Neuronal stem cell (in vitro differentiated cells): Measurements from ENCODE around the gene SIGLEC6.

Experiments used
- DNase-seq: peaks from one replicate; pipeline ENCODE4 v3.0.0-alpha.2; 2013; ENCODE audit warnings: low spot score
- H2AFZ ChIP-seq: one replicate; pipeline ENCODE4 v1.6.1; 2013; ENCODE audit warnings: mild to moderate bottlenecking, low read length, inconsistent platforms
- H2AK5ac ChIP-seq: 2 replicates; pipeline ENCODE4 v1.6.1; 2013; ENCODE audit warnings: low read depth, mild to moderate bottlenecking, inconsistent platforms, low read length, moderate library complexity, mixed read lengths
- H2BK120ac ChIP-seq: 2 replicates; pipeline ENCODE4 v1.6.1; 2013; ENCODE audit warnings: low read depth, mild to moderate bottlenecking, inconsistent platforms, low read length, moderate library complexity, mixed read lengths
- H2BK12ac ChIP-seq: one replicate; pipeline ENCODE4 v1.6.1; 2013; ENCODE audit warnings: low read length, inconsistent platforms
- H2BK15ac ChIP-seq: 2 replicates; pipeline ENCODE4 v1.6.1; 2013; ENCODE audit warnings: mild to moderate bottlenecking, low read length, inconsistent platforms, mixed read lengths
- H2BK5ac ChIP-seq: one replicate; pipeline ENCODE4 v1.6.1; 2013; ENCODE audit warnings: inconsistent platforms, mild to moderate bottlenecking, low read length, moderate library complexity
- H3K14ac ChIP-seq: one replicate; pipeline ENCODE4 v1.6.1; 2013; ENCODE audit warnings: low read length, inconsistent platforms
- H3K18ac ChIP-seq: 2 replicates; pipeline ENCODE4 v1.6.1; 2013; ENCODE audit warnings: low read length, inconsistent platforms
- H3K23ac ChIP-seq: 2 replicates; pipeline ENCODE4 v1.6.1; 2013; ENCODE audit warnings: low read depth, mild to moderate bottlenecking, mixed read lengths, low read length, inconsistent platforms; ENCODE audit not compliant: poor library complexity
- H3K27ac ChIP-seq: replicated peaks from 3 replicates; pipeline ENCODE4 v1.5.1; 2013; ENCODE audit warnings: low read length, inconsistent platforms
- H3K27me3 ChIP-seq, 3 experiments: 2 replicates each; pipeline ENCODE4 v1.6.1; 2013; ENCODE audit warnings: low read length in 3 of 3, mild to moderate bottlenecking in 2 of 3, inconsistent platforms in 1 of 3, low read depth in 1 of 3, mixed read lengths in 1 of 3, moderate library complexity in 1 of 3; ENCODE audit not compliant: control insufficient read depth in 3 of 3, insufficient read depth in 3 of 3
- H3K36me3 ChIP-seq, 2 donors: replicated peaks in 1 of 2; 2 replicates each; pipeline ENCODE4 v1.6.1; 2013; ENCODE audit warnings: low read length in 2 of 2; ENCODE audit not compliant: control insufficient read depth in 2 of 2, insufficient read depth in 2 of 2
- H3K4ac ChIP-seq: 2 replicates; pipeline ENCODE4 v1.6.1; 2013; ENCODE audit warnings: inconsistent platforms, mild to moderate bottlenecking, low read length, moderate library complexity
- H3K4me1 ChIP-seq, 2 donors: 1 replicate in 1 of 2; 2 replicates in 1 of 2; pipeline ENCODE4 v1.6.1; 2013; ENCODE audit warnings: low read length in 2 of 2, low read depth in 1 of 2; ENCODE audit not compliant: control insufficient read depth in 2 of 2, insufficient read depth in 1 of 2
- H3K4me2 ChIP-seq: one replicate; pipeline ENCODE4 v1.6.1; 2013; ENCODE audit warnings: mild to moderate bottlenecking, low read length, inconsistent platforms; ENCODE audit not compliant: insufficient read depth, poor library complexity, severe bottlenecking
- H3K4me3 ChIP-seq, 2 donors: 2 replicates each; pipeline ENCODE4 v1.5.1; 2013; ENCODE audit warnings: low read length in 2 of 2, mild to moderate bottlenecking in 2 of 2, inconsistent platforms in 1 of 2, moderate library complexity in 1 of 2
- H3K79me1 ChIP-seq: one replicate; pipeline ENCODE4 v1.6.1; 2013; ENCODE audit warnings: low read depth, mild to moderate bottlenecking, inconsistent platforms, low read length, moderate library complexity
- H3K9ac ChIP-seq: one replicate; pipeline ENCODE4 v1.6.1; 2013; ENCODE audit warnings: mild to moderate bottlenecking, low read depth, low read length, inconsistent platforms; ENCODE audit not compliant: poor library complexity
- H3K9me3 ChIP-seq, 2 donors: replicated peaks in 1 of 2; 2 replicates each; pipeline versions ENCODE3 to v1.6.1; 2013; ENCODE audit warnings: low read length in 2 of 2, mild to moderate bottlenecking in 2 of 2, inconsistent platforms in 1 of 2, low read depth in 1 of 2, mixed read lengths in 1 of 2, moderate library complexity in 1 of 2; ENCODE audit not compliant: control insufficient read depth in 2 of 2, insufficient read depth in 1 of 2
- H4K8ac ChIP-seq: one replicate; pipeline ENCODE4 v1.6.1; 2013; ENCODE audit warnings: low read depth, mild to moderate bottlenecking, inconsistent platforms, low read length, moderate library complexity
- H4K91ac ChIP-seq: one replicate; pipeline ENCODE4 v1.6.1; 2013; ENCODE audit warnings: low read length, low read depth, mild to moderate bottlenecking, inconsistent platforms; ENCODE audit not compliant: poor library complexity
- WGBS, 2 donors: extraction: QIAGEN DNeasy Blood & Tissue Kit; methylation state at CpG; one replicate each; pipeline ENCODE4 v1.1.7; 2013; ENCODE audit warnings: missing lambda C conversion rate in 2 of 2, mixed read lengths in 1 of 2; ENCODE audit not compliant: insufficient read length in 2 of 2, insufficient replicate concordance in 1 of 2; ENCODE audit errors: extremely low coverage in 2 of 2; 5-methylcytosine and 5-hydroxymethylcytosine counted together

The SIGLEC6 gene

DNA sequence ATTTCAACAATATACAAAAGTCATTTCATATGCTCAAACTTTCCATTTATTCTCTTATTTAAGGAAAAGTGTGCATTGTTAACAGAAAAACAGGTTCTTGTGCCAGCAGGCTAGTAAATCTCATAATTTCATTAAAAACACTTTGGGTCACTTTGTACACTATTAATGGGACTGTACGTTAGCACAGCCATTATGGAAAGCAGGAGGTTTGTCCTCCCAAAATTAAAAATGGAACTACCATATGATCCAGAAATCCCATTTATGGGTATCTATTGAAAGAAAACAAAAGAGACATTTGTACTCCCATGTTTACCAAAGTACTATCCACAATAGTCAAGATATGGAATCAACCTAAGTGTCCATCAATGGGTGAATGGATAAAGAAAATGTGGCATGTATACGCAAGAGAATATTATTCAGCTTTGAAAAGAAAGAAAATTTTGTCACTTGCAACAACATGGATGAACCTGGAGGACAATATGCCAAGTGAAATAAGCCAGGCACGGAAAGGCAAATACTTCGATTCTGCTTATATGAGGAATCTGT lies 8.4 kb upstream of the SIGLEC6 start:
- H2AFZ ChIP-seq: no peak overlapping the region
- no peak overlapping the region for H2AK5ac ChIP-seq
- no peak overlapping the region for H2BK5ac ChIP-seq
- no peak overlapping the region for H3K27ac ChIP-seq
- no peak overlapping the region for H3K4me3 ChIP-seq
- no peak overlapping the region for H2BK120ac ChIP-seq
- peaks cover 0 to 19% of the 10 kb centered on the region in 2 donors for H3K9me3 ChIP-seq
- H3K4ac ChIP-seq: no peak overlapping the region
- H3K18ac ChIP-seq: no peak overlapping the region
- no peak overlapping the region for H2BK15ac ChIP-seq
- no peak overlapping the region for H3K9ac ChIP-seq
- no CpG with 5 or more reads among the region's 4 CpGs for WGBS, 2 donors
- no peak overlapping the region for H2BK12ac ChIP-seq
- no peak overlapping the region for H4K8ac ChIP-seq
- H3K4me2 ChIP-seq: no peak overlapping the region
- no peaks in the 10 kb centered on the region for H3K36me3 ChIP-seq
- no peaks in the 10 kb centered on the region for H3K4me1 ChIP-seq
- H3K79me1 ChIP-seq: no peaks in the 10 kb centered on the region
- peaks cover 0 to 22% (median 0%) of the 10 kb centered on the region in 3 experiments for H3K27me3 ChIP-seq
- no peak for DNase-seq
- no peak overlapping the region for H3K14ac ChIP-seq
- no peak overlapping the region for H3K23ac ChIP-seq
- H4K91ac ChIP-seq: no peak overlapping the region

- no peak overlapping the region for H4K91ac ChIP-seq
- DNase-seq: no peak
- no peak overlapping the region for H2AFZ ChIP-seq
- H2BK12ac ChIP-seq: no peak overlapping the region
- no peak overlapping the region for H3K23ac ChIP-seq
- WGBS, 2 donors: no CpG with 5 or more reads among the region's 1 CpG
- H3K9ac ChIP-seq: no peak overlapping the region
- no peak overlapping the region for H3K27ac ChIP-seq
- H3K4ac ChIP-seq: no peak overlapping the region
- no peak overlapping the region for H2BK120ac ChIP-seq
- H3K18ac ChIP-seq: no peak overlapping the region
- H2BK5ac ChIP-seq: no peak overlapping the region
- H3K4me2 ChIP-seq: no peak overlapping the region
- H3K14ac ChIP-seq: no peak overlapping the region
- H3K27me3 ChIP-seq: peaks cover 0 to 31% (median 0%) of the 10 kb centered on the region in 3 experiments
- H3K4me3 ChIP-seq: no peak overlapping the region
- no peaks in the 10 kb centered on the region for H3K79me1 ChIP-seq
- H2BK15ac ChIP-seq: no peak overlapping the region
- H3K4me1 ChIP-seq: no peaks in the 10 kb centered on the region
- no peak overlapping the region for H2AK5ac ChIP-seq
- no peak overlapping the region for H4K8ac ChIP-seq
- H3K36me3 ChIP-seq: no peaks in the 10 kb centered on the region
- H3K9me3 ChIP-seq: peaks cover 0 to 9% of the 10 kb centered on the region in 2 donors
Observed at GRCh38 chr19:51535535-51535934, 4.1 kb upstream of the SIGLEC6 start.

DNA sequence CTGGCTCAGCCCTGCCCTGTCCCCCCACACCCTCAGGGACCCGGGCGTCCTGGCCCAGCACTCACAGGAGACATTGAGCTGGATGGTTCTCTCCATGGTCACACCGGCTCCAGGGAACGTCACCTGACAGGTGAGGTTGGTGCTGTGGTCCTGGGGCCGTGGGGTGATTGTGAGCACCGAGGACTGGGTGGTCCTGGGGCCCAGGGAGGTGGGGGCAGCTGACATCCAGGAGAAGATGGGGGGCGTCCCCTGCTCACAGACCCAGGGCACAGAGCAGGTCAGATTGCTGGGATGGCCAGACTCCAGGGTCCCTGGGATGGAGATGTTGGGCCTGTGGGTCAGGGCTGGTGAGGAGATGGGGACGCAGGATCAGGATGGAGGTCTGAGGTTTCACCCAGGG lies 854 bp downstream of the SIGLEC6 start:
- H3K14ac ChIP-seq: no peak overlapping the region
- no peak overlapping the region for H3K23ac ChIP-seq
- WGBS, 2 donors: no CpG with 5 or more reads among the region's 8 CpGs
- peaks cover 0 to 14% of the 10 kb centered on the region in 2 donors for H3K9me3 ChIP-seq
- no peak overlapping the region for H3K18ac ChIP-seq
- no peak overlapping the region for H2BK120ac ChIP-seq
- H3K79me1 ChIP-seq: no peaks in the 10 kb centered on the region
- H3K4me1 ChIP-seq: no peaks in the 10 kb centered on the region
- H2BK12ac ChIP-seq: no peak overlapping the region
- H2BK5ac ChIP-seq: no peak overlapping the region
- H3K27ac ChIP-seq: no peak overlapping the region
- H3K36me3 ChIP-seq: no peaks in the 10 kb centered on the region
- H4K91ac ChIP-seq: no peak overlapping the region
- H3K9ac ChIP-seq: no peak overlapping the region
- H3K4ac ChIP-seq: no peak overlapping the region
- H2BK15ac ChIP-seq: no peak overlapping the region
- H2AK5ac ChIP-seq: no peak overlapping the region
- H2AFZ ChIP-seq: no peak overlapping the region
- peaks cover 0 to 36% (median 0%) of the 10 kb centered on the region in 3 experiments for H3K27me3 ChIP-seq
- no peak overlapping the region for H3K4me2 ChIP-seq
- DNase-seq: no peak
- peak overlapping the region in 1 of 2 donors; percentile 31 for H3K4me3 ChIP-seq
- H4K8ac ChIP-seq: no peak overlapping the region

DNA sequence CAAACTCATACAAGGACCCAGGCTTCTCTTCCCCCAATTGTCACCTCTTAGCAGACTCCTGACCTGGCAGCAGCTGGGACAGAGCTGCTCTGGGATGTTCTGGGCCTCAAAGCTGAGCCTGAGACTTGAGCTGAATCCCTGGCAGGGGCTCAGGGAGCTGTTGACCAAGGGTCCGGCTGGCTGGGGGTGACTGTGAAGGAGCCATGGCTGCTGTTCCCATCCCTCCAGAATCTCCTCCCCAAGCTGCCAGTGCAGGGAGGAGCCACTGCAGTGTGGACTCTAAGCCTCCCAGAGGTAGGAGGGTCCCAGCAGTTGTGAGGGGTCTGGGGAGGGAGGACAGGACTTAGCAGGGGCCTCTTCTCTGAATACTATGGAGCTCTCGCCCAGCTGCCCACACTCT lies 2.2 kb downstream of the SIGLEC6 start:
- no peaks in the 10 kb centered on the region for H3K79me1 ChIP-seq

More for the DNA sequence above, 2.2 kb downstream of the SIGLEC6 start:
- no peak overlapping the region for H3K4ac ChIP-seq
- H2BK120ac ChIP-seq: no peak overlapping the region
- DNase-seq: no peak
- no peaks in the 10 kb centered on the region for H3K36me3 ChIP-seq
- H3K4me3 ChIP-seq: no peak overlapping the region
- H3K9me3 ChIP-seq: peaks cover 0 to 17% of the 10 kb centered on the region in 2 donors
- H3K23ac ChIP-seq: no peak overlapping the region
- no peak overlapping the region for H4K91ac ChIP-seq
- no peak overlapping the region for H4K8ac ChIP-seq
- H3K27ac ChIP-seq: no peak overlapping the region
- H2BK15ac ChIP-seq: no peak overlapping the region
- no peaks in the 10 kb centered on the region for H3K4me1 ChIP-seq
- H2AFZ ChIP-seq: no peak overlapping the region
- H2AK5ac ChIP-seq: no peak overlapping the region
- no peak overlapping the region for H2BK12ac ChIP-seq
- no peak overlapping the region for H3K4me2 ChIP-seq
- H3K18ac ChIP-seq: no peak overlapping the region
- H3K9ac ChIP-seq: no peak overlapping the region
- no peak overlapping the region for H3K14ac ChIP-seq
- H3K27me3 ChIP-seq: peaks cover 0 to 35% (median 0%) of the 10 kb centered on the region in 3 experiments
- H2BK5ac ChIP-seq: no peak overlapping the region
- no CpG with 5 or more reads among the region's 2 CpGs for WGBS, 2 donors
